Activated CD4-positive, alpha-beta T cell treated with anti-CD3 and anti-CD28 coated beads, Interleukin-2, amount 50 U/mL, for 24 hours (primary cell): ENCODE measurements around the gene EXOSC5.
"Not testable (repeated sequence)": the region's sequence is repeated elsewhere in the genome, so short reads cannot be mapped to it uniquely, and the experiment has no call there.

Experiments used
- DNase-seq, 2 donors: peaks; one replicate each; pipeline ENCODE4 v3.0.0-alpha.2; 2020; ENCODE audit warnings: low read depth in 1 of 2, low spot score in 1 of 2

EXOSC5 gene

DNA sequence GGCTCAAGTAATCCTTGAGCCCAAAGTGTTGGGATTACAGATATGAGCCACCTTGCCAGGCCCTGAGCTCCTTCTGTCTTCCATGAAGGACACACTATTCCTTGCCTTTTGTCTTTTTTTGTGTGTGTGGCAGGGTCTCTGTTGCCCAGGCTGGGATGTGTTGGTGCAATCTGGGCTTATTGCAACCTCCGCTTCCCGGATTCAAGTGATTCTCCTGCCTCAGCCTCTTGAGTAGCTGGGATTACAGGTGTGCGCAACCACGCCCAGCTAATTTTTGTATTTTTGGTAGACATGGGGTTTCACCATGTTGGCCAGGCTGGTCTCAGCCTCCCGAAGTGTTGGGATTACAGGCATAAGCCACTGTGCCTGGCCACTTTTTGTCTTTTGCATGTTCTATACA lies 11.7 kb upstream of the EXOSC5 start:
- not testable (repeated sequence) for DNase-seq

DNA sequence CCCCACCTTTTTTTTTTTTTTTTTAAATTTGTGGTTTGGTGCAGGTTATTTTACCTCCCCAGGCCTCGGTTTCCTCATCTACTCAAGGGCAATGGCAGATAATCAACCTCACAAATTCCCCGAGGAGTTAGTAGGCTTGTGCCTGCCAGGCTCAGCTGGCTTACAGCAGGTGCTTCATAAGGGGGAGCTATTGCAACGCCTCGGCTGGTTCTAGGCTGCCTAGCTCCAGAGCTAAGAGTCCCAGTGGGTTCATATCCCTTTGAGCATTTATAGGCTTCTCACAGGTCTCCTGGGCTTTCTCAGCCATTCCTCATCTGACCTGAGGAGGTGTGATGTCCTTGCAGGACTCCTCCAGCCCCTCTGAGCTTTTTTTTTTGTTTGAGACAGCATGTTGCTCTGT lies 11.1 kb upstream of the EXOSC5 start:
- DNase-seq: no peak

DNA sequence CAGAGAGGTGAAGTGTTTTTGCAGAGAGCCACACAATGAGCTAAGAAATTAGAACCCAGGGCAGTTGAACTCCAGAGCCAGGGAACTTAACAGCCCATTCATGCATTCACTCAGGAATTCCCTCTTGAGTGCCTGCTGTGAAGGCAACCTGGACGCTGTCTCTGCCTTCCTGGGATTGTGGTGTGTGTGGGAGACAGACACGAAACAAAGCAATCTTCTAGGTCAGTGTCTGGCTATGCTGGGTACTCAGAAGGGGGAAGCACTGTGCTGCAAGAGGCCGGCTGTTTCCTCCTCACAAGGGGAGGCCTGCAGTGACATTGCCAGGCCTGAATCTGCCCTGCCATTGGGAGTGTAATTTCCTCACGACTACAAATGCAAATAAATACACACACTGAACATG lies 10.1 kb upstream of the EXOSC5 start:
- no peak for DNase-seq

DNA sequence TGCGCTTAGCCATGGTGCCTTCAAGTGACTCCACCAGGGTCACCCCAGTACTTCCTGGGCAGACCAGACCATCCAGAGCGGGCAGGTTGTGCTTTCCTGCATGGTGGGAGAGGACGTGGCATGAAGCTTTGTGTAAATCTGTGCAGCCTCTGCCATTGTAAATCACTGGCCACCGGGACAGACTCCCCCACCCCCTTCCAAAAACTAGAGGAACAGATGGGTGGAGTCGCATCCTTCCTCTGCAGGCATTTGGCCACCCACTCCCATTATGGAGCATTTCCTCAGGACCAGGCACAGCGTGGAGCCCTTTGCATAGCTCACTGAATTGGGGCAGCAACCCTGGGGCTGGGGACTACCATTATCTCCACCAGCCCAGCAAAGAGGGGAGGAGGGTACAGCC lies 8.6 kb upstream of the EXOSC5 start:
- no peak for DNase-seq

DNA sequence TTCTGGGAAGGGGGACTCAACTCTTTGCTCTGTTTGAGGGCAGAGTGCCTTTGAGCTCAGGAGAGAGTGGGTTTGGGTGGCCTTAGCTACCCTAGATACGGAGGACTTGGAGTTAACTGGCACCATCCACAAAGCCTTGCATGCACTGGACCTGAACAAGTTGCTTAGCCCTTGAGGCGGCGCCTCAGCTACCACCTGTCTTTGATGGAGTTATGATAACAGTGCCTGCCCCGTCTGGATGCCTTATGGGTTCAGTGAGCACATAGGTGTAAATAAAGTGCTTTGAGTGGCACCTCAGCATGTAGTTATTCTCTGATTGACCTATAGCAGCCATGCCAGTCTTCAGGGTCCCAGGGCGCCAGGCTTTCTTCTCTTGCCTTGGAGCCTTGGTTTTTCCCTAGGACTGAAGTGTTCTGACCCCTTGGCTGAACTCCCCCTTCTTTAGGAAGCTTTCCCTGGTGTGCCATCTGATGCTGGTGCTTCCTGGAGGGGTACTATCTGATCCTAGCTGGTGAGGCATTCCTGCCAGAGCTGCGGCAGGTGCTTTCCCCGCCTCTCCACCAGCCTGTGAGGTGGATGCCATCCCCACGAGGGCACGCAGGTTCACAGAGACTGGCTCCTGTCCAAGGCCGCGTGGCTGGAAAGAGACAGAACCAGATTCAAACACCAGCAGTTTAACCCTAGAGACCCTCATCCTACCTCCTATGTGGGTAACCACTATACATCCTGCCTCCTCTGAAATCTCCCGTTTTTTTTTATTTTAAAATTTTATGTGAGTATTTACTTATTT lies 6.2 kb upstream of the EXOSC5 start:
- no peak for DNase-seq

DNA sequence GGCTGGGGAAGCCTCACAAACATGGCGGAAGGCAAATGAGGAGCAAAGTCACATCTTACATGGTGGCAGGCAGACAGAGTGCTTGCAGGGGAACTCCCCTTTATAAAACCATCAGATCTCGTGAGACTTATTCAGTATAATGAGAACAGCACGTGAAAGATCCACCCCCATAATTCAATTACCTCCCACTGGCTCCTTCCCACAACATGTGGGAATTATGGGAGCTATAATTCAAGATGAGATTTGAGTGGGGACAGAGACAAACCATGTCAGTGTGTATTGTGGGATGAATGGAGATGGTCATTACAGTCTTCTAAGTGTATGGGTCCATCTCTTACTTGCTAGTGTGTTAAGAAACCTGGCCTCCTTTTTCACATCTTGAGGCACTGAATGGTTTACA lies 4.9 kb upstream of the EXOSC5 start:
- DNase-seq: no peak

DNA sequence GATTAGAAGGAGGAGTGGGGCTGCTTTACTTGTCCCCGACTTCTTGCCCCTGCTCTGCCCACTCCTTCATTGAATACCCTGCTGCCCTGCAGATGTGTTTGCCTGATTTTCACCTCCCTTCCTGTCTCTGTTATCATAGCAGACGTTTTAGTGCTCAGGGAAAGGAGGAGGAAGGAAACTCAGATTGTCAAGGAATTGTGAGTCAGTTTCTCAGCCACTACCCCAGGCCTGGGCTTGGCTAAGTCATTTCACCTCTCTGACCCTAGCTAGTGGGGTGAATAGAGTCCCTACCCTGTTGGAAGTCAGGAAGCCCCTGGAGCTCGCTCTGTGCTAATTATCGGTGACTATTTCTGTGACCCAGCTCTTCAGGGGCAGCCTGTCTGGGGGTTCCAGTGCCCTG lies 4.3 kb upstream of the EXOSC5 start:
- no peak for DNase-seq

DNA sequence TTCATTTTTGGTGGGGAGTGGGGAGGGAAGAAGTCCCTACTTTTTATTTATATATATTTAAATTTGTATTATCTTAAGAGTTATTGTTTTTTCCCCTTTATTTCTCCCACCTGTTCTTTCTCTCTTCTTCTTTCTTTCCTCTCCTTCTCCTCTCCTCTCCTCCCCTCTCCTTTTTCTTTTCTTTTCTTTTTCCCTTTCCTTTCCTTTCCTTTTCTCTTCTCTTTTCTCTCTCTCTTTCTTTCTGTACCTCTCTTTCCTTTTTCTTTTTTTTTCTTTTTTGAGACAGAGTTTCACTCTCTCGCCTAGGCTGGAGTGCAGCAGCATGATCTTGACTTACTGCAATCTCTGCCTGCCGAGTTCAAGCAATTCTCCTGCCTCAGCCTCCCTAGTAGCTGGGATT lies 2.4 kb upstream of the EXOSC5 start:
- no peak for DNase-seq

DNA sequence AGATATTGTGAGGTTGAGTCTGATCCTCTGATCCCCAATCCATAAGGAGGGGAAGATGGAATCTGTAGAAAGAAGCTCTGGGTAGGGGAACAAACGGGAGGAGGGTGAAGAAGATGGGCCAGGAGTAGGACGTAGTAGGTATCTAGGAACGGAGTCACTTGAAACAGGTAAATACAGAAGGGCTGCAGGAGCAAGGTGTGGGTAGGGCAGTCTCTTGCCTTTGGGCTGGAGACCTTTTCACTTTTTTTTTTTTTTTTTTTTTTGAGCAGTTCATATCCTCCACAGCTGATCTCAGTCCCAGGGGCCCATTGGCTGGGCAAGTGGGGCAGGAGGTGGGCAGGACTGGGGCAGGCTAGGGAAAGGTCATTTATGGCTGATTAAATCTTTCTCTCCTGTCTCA lies 1.9 kb upstream of the EXOSC5 start:
- no peak for DNase-seq

DNA sequence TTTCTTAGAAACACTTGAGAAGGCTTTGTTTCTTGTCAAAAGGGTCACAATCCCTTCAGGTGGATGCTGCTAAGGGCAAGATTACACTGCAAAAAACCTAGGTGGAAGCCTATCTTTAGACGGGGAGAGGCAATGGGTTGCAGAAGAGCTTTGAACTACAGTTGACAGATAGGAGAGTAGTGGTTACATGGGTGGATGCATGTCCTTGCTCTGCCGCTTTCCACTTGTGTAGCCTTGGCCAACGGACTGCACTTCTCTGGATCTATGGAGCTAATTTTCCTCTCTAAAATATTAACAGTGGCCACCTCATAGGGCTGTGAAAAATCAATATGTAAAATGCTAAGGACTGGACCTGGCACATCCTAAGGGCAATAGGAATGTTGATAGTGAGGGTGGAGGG lies 1.4 kb upstream of the EXOSC5 start:
- DNase-seq: no peak

DNA sequence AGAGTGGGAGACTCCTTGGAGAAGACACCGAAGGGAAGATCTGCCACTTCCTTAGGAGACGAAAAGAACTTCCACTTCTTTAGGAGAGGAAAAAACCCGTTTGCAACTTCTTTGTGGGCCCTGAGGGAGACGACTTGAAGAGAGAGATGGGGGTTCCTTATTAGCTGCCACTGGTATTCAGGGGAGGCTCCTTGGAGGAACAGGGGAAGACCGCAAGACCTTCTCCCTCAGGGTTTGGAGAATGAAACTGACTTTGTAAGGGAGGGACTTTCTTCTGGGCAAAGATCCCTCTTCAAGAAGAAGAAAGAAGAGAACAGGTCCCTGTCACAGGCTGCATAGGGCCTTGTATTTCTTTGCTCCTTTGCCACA lies 875 bp upstream of the EXOSC5 start:
- DNase-seq: no peak

DNA sequence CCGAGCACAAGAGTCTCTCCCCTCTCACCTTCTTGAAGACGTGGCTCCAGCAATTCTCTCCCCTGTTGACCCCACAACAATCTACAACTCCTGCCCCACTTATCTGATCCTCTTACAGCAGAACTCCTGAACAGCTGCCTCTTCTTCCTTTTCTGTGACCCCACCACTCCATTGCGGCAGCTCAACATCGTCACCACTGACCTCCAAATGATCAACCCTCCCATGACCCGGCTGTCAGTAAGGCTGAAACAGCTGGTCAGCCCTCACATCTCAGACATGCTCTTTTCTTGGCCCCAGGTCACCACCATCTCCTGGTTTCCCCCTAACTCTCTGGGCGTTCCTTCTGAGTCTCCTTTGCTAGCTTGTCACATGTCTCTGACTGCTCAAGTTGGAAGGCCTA lies 1.8 kb downstream of the EXOSC5 start:
- no peak for DNase-seq

DNA sequence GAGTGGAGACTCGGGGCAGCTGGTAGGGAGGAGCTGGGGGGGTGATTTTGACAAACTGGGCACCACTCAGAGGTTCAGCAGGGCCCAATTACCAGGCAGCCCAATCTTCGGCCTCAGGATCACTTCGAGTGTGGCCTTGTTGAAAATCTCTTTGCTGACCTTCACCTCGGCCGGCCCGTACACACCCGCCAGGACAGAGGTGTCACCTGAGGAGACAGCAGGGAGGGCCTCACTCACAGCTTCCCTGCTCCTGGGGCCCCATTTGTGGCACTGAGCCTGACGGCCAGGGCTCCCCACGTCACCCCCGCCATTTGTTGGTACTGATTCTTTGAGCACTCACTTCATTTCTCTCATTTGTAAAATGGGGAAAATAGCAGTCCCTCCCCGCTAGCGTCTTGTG lies 4.4 kb downstream of the EXOSC5 start:
- DNase-seq: no peak

DNA sequence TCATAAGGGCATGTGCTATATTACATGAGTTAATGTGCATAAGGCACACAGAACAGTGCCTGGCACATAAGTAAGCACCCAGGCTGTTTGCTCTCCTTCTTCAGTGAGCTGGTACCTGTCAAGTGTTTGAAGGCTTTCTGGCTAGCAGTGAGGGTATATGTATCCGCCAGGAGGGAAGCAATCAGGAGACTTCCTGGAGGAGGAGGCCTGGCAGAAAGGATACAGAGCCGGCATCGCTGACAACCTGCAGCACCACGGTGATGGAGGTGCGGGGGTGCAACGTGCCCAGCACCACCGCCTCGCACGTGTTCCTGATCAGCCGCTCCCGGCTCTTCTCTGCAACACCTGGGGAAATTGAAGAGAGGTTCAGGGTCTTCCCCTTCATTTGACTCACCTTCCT lies 5.5 kb downstream of the EXOSC5 start:
- no peak for DNase-seq

DNA sequence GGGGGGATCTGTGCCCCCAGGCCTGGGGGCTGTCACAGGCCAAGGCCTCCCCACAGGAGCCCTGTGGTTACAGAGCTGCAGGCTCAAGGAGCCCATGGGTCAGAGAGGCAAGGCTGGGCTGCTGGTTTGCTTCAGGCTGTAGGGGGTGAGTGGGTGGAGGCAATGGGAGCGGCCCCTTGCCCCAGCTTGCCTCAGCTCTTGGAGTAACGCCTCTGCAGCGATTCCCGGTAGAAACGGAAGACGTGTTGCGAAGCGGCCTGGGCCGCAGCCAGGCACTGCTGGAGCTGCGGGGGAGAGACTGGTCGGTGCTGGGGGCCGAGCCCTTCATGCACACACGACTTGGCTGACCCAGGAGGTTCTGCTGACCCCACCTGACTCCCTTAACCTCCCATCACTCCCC lies 10.7 kb downstream of the EXOSC5 start:
- no peak for DNase-seq

DNA sequence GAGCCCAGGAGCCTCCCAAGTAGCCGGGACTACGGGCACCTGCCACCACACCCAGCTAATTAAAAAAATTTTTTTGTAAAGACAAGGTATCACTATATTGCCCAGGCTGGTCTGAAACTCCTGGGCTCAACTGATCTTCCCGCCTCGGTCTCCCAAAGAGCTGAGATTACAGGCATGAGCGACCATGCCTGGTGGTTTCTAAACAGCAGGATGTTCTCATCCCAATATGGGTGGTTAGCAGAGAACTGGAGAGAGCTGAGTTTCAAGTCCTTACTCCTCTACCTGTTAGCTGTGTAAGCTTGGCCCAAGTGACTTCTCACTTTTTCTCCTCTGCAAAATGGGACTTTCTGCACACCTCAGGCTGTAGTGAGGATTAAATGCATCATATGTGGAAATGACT lies 12.8 kb downstream of the EXOSC5 start:
- no peak for DNase-seq

DNA sequence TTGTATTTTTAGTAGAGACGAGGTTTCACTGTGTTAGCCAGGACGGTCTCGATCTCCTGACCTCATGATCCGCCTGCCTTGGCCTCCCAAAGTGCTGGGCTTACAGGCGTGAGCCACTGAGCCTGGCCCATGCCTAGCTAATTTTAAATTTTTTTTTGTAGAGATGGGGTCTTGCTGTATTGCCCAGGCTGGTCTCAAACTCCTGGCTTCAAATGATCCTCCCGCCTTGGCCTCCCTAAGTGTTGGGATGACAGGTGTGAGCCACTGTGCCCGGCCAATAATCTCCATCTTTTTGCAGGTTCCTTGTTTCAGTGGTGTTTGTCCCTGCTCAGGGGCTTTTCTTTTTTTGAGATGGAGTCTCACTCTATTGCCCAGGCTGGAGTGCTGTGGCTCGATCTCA lies 15.6 kb downstream of the EXOSC5 start:
- DNase-seq: not testable (repeated sequence)

DNA sequence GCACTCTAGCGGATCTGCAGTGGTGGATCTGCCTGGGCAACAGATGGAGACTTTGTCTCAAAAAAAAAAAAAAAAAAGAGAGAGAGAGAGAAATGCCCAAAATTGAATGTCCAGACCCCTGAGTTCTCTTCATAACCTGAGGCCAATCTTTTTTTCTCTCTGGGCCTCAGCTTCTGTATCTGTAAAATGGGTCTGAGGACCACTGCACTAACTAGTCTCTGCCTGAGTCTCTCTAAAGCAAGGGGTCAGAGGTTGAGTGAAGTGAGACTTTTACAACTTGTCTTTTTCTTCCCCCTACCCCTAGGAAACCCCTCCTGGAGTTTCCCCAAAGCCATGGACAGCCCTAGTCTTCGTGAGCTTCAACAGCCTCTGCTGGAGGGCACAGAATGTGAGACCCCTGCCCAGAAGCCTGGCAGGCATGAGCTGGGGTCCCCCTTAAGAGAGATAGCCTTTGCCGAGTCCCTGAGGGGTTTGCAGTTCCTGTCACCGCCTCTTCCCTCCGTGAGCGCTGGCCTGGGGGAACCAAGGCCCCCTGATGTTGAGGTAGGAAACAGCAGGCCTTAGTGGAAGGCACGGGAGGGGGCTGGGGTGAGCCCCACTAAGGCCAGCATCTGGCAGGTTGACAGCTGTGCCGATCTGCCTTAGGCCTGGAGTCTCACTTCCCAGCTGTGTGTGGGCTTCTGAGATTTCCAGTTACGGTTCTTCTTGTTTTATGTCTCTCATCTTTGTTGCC lies 19.0 kb downstream of the EXOSC5 start:
- no peak for DNase-seq

DNA sequence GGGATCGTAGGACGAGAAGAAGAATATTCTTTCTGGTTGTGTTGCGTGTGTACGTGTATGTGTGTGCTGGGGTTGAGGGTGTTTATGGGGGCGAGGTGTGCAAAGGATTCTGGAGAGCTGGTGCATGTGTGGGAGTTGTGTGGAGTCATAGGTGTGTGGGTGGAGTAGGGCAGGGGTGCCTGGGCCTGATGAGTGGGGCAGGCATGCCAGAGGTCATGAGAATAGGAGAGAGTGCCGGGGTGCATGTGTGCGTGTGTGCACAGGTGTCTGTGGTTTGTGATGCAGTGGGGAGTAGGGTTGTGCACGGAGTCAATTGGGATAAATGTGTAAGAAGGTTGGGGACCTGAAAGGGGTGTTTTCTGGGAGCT lies 20.2 kb downstream of the EXOSC5 start:
- DNase-seq: no peak

DNA sequence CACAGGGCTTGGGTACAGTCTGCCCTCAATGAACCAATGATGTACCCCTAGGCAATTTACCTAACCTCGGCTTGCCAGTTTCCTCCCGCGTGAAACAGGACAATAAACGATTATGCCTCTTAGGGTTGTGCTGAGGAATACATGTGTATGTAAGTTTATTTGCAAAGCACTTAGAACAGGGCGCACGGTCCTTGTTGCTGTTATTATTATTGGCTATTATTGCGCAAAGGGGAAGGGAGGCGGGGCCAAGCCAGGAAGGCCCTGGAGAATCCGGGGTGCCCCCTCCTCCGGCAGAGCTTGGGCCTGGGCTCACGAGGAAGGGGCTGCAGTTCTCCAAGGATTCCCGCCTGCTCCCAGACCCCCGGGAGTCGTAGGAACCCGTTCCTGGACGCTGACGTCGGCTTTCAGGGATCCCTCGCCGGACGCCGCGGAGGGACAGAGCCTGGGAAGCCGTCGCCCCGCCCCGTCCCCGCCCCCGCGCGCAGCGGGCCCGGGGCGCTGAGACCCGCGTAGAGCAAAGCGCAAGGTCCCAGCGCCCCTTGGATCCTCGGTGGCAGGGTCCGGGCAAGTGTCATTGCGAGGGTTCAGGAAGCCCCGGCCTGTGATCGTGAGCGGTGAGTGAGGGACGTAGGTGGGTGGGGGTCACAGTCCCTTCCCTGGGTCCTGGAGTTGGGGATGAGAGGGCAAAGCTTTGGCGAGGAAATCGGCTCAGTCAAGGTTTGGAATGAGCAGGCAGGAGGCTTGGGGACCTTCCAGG lies 20.7 kb downstream of the EXOSC5 start, which contains the start of gene TMEM91:
TSS of gene TMEM91 (plus strand) at position 293 of the 757 bp plus-strand sequence. CDS start 1,777 bp downstream, outside the sequence.
- no peak for DNase-seq

DNA sequence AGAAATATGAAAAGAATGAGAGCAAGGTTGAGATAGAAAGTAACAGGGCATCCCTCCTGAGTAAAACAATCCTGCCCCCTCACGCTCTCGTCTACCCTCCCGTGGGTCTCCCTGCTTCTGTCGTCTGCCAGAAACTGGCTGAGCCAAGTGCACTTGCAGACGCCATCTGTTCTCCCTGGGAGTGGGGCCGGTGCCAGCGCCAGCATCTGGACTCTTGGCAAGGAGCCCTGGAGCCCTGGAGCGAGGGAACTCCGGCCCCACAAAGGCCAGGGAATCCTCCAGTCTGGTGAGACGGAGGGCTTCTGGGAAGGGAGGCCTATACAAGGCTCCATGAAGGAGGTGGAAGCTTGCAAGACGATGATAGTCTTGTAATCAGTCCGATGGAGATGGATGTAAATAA lies 23.2 kb downstream of the EXOSC5 start:
- no peak for DNase-seq

DNA sequence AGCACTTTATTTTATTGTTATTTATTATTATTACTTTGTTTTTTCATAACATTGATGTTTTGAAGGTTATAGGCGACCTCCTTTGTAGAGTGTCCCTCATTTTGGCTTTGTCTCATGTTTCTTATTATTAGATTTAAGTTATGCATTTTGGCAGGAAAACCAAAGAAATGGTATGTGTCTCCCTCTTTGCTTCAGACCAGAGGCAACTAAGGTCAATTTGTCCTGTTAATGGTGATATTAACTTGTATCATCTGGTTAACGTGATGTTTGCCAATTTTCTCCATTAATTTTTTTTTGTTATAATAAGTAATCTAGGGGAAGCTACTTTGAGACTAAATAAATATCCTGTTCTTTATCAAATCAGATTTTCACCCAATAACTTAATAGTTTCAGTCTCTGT lies 24.7 kb downstream of the EXOSC5 start:
- DNase-seq: no peak
